GM12878 (cell line): Measurements from ENCODE around the gene PHKA1. TPM values are rescaled to one million over a fixed set of nuclear protein-coding genes. Genes with fewer than 3 reads are reported as not detected.

Experiments used
- ATAC-seq: fragments of 200-7000 bp; cut with Tn5 transposase; 3 replicates; pipeline ENCODE4 v1.9.1; 2020; ENCODE audit warnings: mild to moderate bottlenecking, moderate library complexity
- BruUV-seq: library from RNA; stranded (reverse); fragments of 400-500 nt; replicated peaks from 2 replicates; lab custom pipeline; 2021; lab: Mats Ljungman, UMichigan
- CTCF ChIA-PET: fragments of 300-600 bp; sonication (Branson Sonifier 250); formaldehyde crosslinking; extraction: SDS; loops from one replicate; lab custom pipeline; 2021; ENCODE audit warnings: inconsistent platforms; lab: Yijun Ruan, JAX
- POLR2A ChIA-PET: fragments of 350-600 bp; formaldehyde crosslinking; extraction: SDS; loops from one replicate; lab custom pipeline; 2021; ENCODE audit warnings: inconsistent platforms; lab: Charles Lee
- RAD21 ChIA-PET: fragments of 300-600 bp; sonication (Branson Sonifier 250); formaldehyde crosslinking; loops from one replicate; lab custom pipeline; 2023; ENCODE audit warnings: antibody characterized with exemption; ENCODE audit not compliant: unreplicated experiment; lab: Charles Lee
- SMC1A ChIA-PET: fragments of 300-600 bp; sonication (Branson Sonifier 250); formaldehyde crosslinking; loops from one replicate; lab custom pipeline; 2023; ENCODE audit not compliant: unreplicated experiment, uncharacterized antibody; lab: Charles Lee
- DNase-seq: peaks from one replicate; pipeline ENCODE4 v3.0.0-alpha.2; 2011; ENCODE audit warnings: low read depth, low spot score
- FAIRE-seq: peaks from 3 replicates; lab custom pipeline; 2011; peaks lifted over from hg19 to GRCh38; lab: Jason Lieb, UNC
- H2AFZ ChIP-seq: 2 replicates; pipeline ENCODE4 v1.6.0; 2011; ENCODE audit warnings: low read depth, low read length, control low read depth; ENCODE audit not compliant: control insufficient read depth
- H3K27ac ChIP-seq: 2 replicates; pipeline ENCODE4 v1.5.1; 2011; ENCODE audit warnings: control low read depth; ENCODE audit not compliant: control insufficient read depth, insufficient read depth
- H3K27me3 ChIP-seq, 2 experiments: replicated peaks in 1 of 2; 2 replicates each; pipeline versions ENCODE4 v1.6.0 to v1.6.1; 2011; ENCODE audit warnings: low read length in 1 of 2; ENCODE audit not compliant: control insufficient read depth in 2 of 2, insufficient read depth in 2 of 2
- H3K36me3 ChIP-seq, 2 experiments: 2 replicates each; pipeline ENCODE4 v1.5.1; 2011; ENCODE audit warnings: low read length in 1 of 2; ENCODE audit not compliant: control insufficient read depth in 2 of 2, insufficient read depth in 2 of 2
- H3K4me1 ChIP-seq: 2 replicates; pipeline ENCODE4 v1.6.1; 2011; ENCODE audit warnings: mild to moderate bottlenecking, low read length, moderate library complexity, mixed read lengths; ENCODE audit not compliant: control insufficient read depth, insufficient read depth
- H3K4me2 ChIP-seq: 2 replicates; pipeline ENCODE4 v1.6.0; 2011; ENCODE audit warnings: control low read depth; ENCODE audit not compliant: control insufficient read depth, insufficient read depth
- H3K4me3 ChIP-seq: fragments of 200-600 bp; sonication (generic); 2 replicates; pipeline ENCODE4 v1.5.1; 2016
- H3K79me2 ChIP-seq: 2 replicates; pipeline ENCODE4 v1.6.0; 2011; ENCODE audit warnings: low read length; ENCODE audit not compliant: control insufficient read depth, insufficient read depth
- H3K9ac ChIP-seq: 2 replicates; pipeline ENCODE4 v1.8.0; 2011; ENCODE audit warnings: low read length, control low read depth, mixed read lengths; ENCODE audit not compliant: control insufficient read depth, insufficient read depth
- H3K9me3 ChIP-seq: replicated peaks from 3 replicates; pipeline ENCODE4 v1.5.1; 2011; ENCODE audit warnings: mild to moderate bottlenecking, low read length; ENCODE audit not compliant: control insufficient read depth, insufficient read depth
- H4K20me1 ChIP-seq: 2 replicates; pipeline ENCODE4 v1.6.0; 2011; ENCODE audit not compliant: control insufficient read depth, insufficient read depth
- CREM ChIP-seq: IDR thresholded peaks from 2 replicates; pipeline ENCODE4 v1.6.1; 2014; ENCODE audit warnings: antibody characterized with exemption, low read depth
- EZH2 ChIP-seq: IDR thresholded peaks from 2 replicates; pipeline ENCODE4 v1.6.1; 2012; ENCODE audit warnings: low read depth, mild to moderate bottlenecking, control low read depth, inconsistent platforms, low read length, borderline replicate concordance; ENCODE audit not compliant: control insufficient read depth
- KDM1A ChIP-seq: fragments of 200-600 bp; sonication (generic); IDR thresholded peaks from 2 replicates; pipeline ENCODE4 v1.6.1; 2016; ENCODE audit warnings: borderline replicate concordance
- POLR2AphosphoS2 ChIP-seq: IDR thresholded peaks from 2 replicates; pipeline ENCODE4 v1.6.1; 2011; ENCODE audit warnings: low read depth, mild to moderate bottlenecking, low read length, improper control_type of control experiment, moderate library complexity
- RB1 ChIP-seq: fragments of 450-650 bp; formaldehyde crosslinking; IDR thresholded peaks from 2 replicates; pipeline ENCODE4 v1.6.1; 2017; ENCODE audit warnings: mild to moderate bottlenecking, borderline replicate concordance
- RELA ChIP-seq: fragments of 450-650 bp; IDR thresholded peaks from 2 replicates; pipeline ENCODE4 v1.8.0; 2014; ENCODE audit warnings: borderline replicate concordance; ENCODE audit not compliant: partially characterized antibody
- SMC3 ChIP-seq: IDR thresholded peaks from 2 replicates; pipeline ENCODE4 v1.6.1; 2011; ENCODE audit warnings: low read length, improper control_type of control experiment, borderline replicate concordance
- TCF12 ChIP-seq: IDR thresholded peaks from 2 replicates; pipeline ENCODE4 v1.6.1; 2011; ENCODE audit warnings: low read depth, mild to moderate bottlenecking, low read length
- ZNF384 ChIP-seq: IDR thresholded peaks from 2 replicates; pipeline ENCODE4 v1.6.1; 2012; ENCODE audit warnings: low read depth, mild to moderate bottlenecking, low read length, improper control_type of control experiment, borderline replicate concordance
- ZNF622 ChIP-seq: fragments of 450-650 bp; IDR thresholded peaks from 2 replicates; pipeline ENCODE4 v1.6.1; 2017; ENCODE audit warnings: mild to moderate bottlenecking, inconsistent platforms
- WGBS: methylation state at CpG from one replicate; pipeline ENCODE4 v1.1.6; 2016; ENCODE audit warnings: low lambda C conversion rate; ENCODE audit not compliant: insufficient replicate concordance, insufficient coverage; ENCODE audit errors: missing lambda C conversion rate; 5-methylcytosine and 5-hydroxymethylcytosine counted together
- in situ Hi-C: fragments of 300-500 bp; cut with MboI; formaldehyde crosslinking; loops from 9 replicates; pipeline ENCODE4 v1.14.3; 2018; ENCODE audit warnings: mixed read lengths
- intact Hi-C: fragments of 100-400 bp; cut with micrococcal nuclease; formaldehyde crosslinking; loops from one replicate; pipeline ENCODE4 v1.14.2; 2022; ENCODE audit not compliant: unreplicated experiment
- polyA plus RNA-seq, 11 experiments: library from polyadenylated mRNA; depleted of rRNA in 4 of 11; unstranded in 6 of 11; stranded (reverse) in 5 of 11; fragments of >200 nt; fragmentation: Nextera tagmentation in 4 of 11; fragmentation: Illumina TruSeq in 1 of 11; extraction: Ambion mirVana in 4 of 11; extraction: Trizol in 1 of 11; gene quantifications; 1 replicate in 1 of 11; 2 replicates in 10 of 11; pipeline versions ENCODE4 v1.2.1 to v1.2.3, GENCODE V29; 2011 to 2016; ENCODE audit warnings: inconsistent platforms in 2 of 11, missing spikeins in 2 of 11, low read depth in 1 of 11
- total RNA-seq, 4 experiments: library from RNA; depleted of rRNA in 3 of 4; stranded (reverse); fragments of >200 nt in 3 of 4; fragmentation: Illumina TruSeq in 1 of 4; extraction: Trizol in 1 of 4; gene quantifications; 2 replicates each; pipeline versions ENCODE4 v1.2.1 to v1.2.3, GENCODE V29; 2013 to 2021
- TF ChIP-seq, protein P1 (sequence below): fragments of 450-650 bp; formaldehyde crosslinking; IDR thresholded peaks from 2 replicates; pipeline ENCODE4 v1.4.0; 2022; ENCODE audit warnings: mild to moderate bottlenecking, moderate library complexity

The PHKA1 gene
- total and polyA plus RNA-seq, 10 of the 15 experiments (the other 5 are each of a cell fraction or from before 2014, with no cell fraction given): under 0.01 to 0.15 (median 0.05) TPM; not detected in 4

DNA sequence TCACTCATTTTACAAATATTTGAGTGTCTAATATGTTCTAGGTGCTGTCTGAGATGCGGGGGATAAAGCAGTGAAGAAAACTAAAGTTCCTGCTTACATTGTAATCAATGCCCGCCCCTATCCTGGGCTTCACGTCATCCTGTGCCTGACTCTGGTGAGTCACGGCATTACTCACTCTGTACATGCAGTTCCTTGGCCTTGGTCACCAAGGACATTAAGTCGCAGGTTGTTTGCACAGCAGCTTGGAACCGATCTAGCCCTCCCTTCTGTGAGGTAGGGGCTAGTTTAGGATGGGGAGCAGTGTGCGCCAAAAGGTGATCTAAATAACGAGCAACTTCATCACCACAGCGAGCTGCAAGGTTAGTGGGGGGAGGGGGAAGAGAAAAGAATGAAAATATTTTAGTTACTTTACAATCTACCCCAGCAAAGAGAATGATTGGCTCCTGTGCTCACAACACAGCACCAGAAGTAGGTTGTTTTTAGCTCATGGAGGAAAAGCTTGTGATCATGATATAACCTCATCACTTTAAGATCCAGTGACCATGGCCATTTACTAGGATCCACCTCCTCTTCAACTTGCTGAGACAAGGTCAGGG, 93.5 kb downstream of the PHKA1 start:
- intact Hi-C loops: no loop called here

More for the DNA sequence above, 93.5 kb downstream of the PHKA1 start:
- Histone ChIP-seq H3K9me3 (no peaks in the 10 kb centered on the region), H3K79me2 (no peaks in the 10 kb centered on the region), H4K20me1 (no peaks in the 10 kb centered on the region), H2AFZ (no peak overlapping the region), H3K4me3 (no peak overlapping the region), H3K27me3 (no peaks in the 10 kb centered on the region), H3K27ac (no peak overlapping the region), H3K4me1 (no peaks in the 10 kb centered on the region)
- no peak for ATAC-seq
- no TSS peak for BruUV-seq
- no peak for DNase-seq
- 27% methylated on average over 9 of the region's 9 CpGs for WGBS
- ChIA-PET RAD21 (no interaction called here), CTCF (interaction anchor here (0.6 kb wide), 1 partner anchor 12 kb away, joined by 3 read pairs; no protein-coding TSS in a partner anchor), POLR2A (no interaction called here)
- in situ Hi-C loops: loop anchor here (5.0 kb wide), 1 partner anchor 52 kb away; no protein-coding TSS in a partner anchor
- TF ChIP-seq RELA (no peak), ZNF622 (no peak), CREM (no peak), KDM1A (no peak), EZH2 (no peak), ZNF384 (no peak), TCF12 (no peak), SMC3 (no peak), RB1 (no peak), POLR2AphosphoS2 (no peak)
- TF ChIP-seq, protein P1, sequence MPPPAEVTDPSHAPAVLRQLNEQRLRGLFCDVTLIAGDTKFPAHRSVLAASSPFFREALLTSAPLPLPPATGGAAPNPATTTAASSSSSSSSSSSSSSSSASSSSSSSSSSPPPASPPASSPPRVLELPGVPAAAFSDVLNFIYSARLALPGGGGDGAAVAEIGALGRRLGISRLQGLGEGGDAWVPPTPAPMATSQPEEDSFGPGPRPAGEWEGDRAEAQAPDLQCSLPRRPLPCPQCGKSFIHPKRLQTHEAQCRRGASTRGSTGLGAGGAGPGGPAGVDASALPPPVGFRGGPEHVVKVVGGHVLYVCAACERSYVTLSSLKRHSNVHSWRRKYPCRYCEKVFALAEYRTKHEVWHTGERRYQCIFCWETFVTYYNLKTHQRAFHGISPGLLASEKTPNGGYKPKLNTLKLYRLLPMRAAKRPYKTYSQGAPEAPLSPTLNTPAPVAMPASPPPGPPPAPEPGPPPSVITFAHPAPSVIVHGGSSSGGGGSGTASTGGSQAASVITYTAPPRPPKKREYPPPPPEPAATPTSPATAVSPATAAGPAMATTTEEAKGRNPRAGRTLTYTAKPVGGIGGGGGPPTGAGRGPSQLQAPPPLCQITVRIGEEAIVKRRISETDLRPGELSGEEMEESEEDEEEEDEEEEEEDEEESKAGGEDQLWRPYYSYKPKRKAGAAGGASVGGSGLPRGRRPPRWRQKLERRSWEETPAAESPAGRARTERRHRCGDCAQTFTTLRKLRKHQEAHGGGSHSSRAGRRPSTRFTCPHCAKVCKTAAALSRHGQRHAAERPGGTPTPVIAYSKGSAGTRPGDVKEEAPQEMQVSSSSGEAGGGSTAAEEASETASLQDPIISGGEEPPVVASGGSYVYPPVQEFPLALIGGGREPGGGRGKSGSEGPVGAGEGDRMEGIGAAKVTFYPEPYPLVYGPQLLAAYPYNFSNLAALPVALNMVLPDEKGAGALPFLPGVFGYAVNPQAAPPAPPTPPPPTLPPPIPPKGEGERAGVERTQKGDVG (CRISPR knock-in tag): no peak
- TF ChIP-seq, all 136 proteins: peak for 0
- FAIRE-seq: no peak
- SMC1A ChIA-PET: no interaction called here
- H3K9ac ChIP-seq: no peak overlapping the region
- no peak overlapping the region for H3K4me2 ChIP-seq
- no peaks in the 10 kb centered on the region for H3K36me3 ChIP-seq
